ENCODE measurements around the gene ZC3H4. TPM values are rescaled to one million over a fixed set of nuclear protein-coding genes. Genes with fewer than 3 reads are reported as not detected.

Gene ZC3H4
- total and polyA plus RNA-seq, 9 of the 15 experiments (the other 6 are each of a cell fraction or from before 2014, with no cell fraction given): 2.2 to 75.6 (median 18.3) TPM

DNA sequence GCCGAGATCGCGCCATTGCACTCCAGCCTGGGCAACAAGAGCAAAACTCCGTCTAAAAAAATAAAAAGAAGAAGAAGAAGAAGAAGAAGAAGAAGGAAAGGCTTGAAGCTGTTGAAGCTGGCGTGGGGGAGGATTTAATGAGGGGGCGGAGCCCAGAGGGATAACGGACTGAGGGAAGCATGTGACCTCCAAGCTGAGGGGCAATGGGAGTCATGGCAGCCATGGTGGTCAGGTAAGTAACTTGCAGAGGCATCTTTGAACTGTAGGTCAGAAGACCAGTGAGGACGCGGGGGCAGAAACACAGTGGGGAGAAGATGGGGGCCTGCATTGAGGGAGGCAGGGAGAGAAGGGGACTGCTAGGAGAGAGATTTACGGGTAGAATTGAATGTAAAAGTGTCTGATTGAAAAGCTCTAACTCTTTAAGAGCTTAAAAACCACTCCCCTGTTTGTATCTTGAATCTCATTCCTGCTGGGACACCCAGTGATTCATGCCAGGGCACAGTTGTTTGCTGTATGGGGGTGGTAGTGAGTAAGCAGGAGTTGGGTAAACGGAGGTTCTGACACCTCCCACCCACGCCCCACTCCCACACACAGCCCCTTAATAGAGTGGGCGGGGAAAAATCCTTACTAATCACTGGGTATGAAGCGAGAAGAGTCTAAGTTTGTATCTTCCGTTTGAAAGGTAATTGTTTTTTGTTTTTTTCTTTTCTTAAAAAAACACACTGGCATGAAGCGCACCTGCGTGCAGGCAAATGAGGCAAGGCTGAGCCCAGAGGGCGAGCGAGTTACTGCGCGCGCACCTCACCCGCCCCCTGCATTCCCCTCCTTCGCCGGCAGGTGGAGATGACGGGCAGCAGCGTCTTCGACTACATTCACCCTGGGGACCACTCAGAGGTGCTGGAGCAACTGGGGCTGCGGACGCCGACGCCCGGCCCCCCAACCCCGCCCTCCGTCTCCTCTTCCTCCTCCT lies 78.2 kb downstream of the ZC3H4 start (continued):
- TF ChIP-seq, protein P1, sequence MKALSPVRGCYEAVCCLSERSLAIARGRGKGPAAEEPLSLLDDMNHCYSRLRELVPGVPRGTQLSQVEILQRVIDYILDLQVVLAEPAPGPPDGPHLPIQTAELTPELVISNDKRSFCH (CRISPR knock-in tag; IDR thresholded peaks at IDR 0.05): no peak
- TF ChIP-seq, protein P1 (tag; IDR thresholded peaks at IDR 0.05): no peak
- TF ChIP-seq KDM4B (IDR thresholded peaks at IDR 0.05; ENCODE audit: borderline replicate concordance in 2 of 2, low read depth in 1 of 2) (no peak), POLR2H (tag; IDR thresholded peaks at IDR 0.05; ENCODE audit: low read depth) (no peak; the same call in 1 of the 2 replicates), MBD2 (IDR thresholded peaks at IDR 0.05; ENCODE audit: borderline replicate concordance, low read depth) (peak; percentile 47; the same call in 1 of the 2 replicates), ZNF507 (tag; conservative IDR thresholded peaks at IDR 0.05) (no peak), ZSCAN29 (IDR thresholded peaks at IDR 0.05) (no peak), MECOM (CRISPR knock-in tag; IDR thresholded peaks at IDR 0.05) (no peak), POLR3A (IDR thresholded peaks at IDR 0.05; ENCODE audit: borderline replicate concordance, extremely low read depth, insufficient read depth, insufficient read length) (no peak), MYC (IDR thresholded peaks at IDR 0.05; ENCODE audit: low read depth, low read length) (peak; percentile 74), MYC (CRISPR knock-in tag; IDR thresholded peaks at IDR 0.05; ENCODE audit: borderline replicate concordance, low read depth) (no peak), NR2C1 (IDR thresholded peaks at IDR 0.05) (no peak; the same call in 1 of the 2 replicates), NR2C1 (tag; IDR thresholded peaks at IDR 0.05) (no peak), LCOR (CRISPR knock-in tag; IDR thresholded peaks at IDR 0.05) (0 out of 2 replicates have a peak, but pooled peaks have one; percentile 57), DDX20 (tag; IDR thresholded peaks at IDR 0.05; ENCODE audit: low read depth) (no peak), CBFA2T3 (IDR thresholded peaks at IDR 0.05) (0 out of 2 replicates have a peak, but pooled peaks have one; percentile 4), TAL1 (IDR thresholded peaks at IDR 0.05) (no peak), JUNB (CRISPR knock-in tag; conservative IDR thresholded peaks at IDR 0.05) (no peak), RAD51 (IDR thresholded peaks at IDR 0.05; ENCODE audit: borderline replicate concordance, low read depth) (peak; percentile 80), POLR2G (IDR thresholded peaks at IDR 0.05; ENCODE audit: low read depth, low read length) (peak; percentile 80), CEBPG (CRISPR knock-in tag; IDR thresholded peaks at IDR 0.05) (peak; percentile 36; the same call in 1 of the 2 replicates), CEBPG (tag; conservative IDR thresholded peaks at IDR 0.05 in 1 of 2, IDR thresholded peaks at IDR 0.05 in 1 of 2) (peak in 1 of 2 experiments; percentile 16; a peak in 1 of 4 replicates)
- TF ChIP-seq, protein P2, sequence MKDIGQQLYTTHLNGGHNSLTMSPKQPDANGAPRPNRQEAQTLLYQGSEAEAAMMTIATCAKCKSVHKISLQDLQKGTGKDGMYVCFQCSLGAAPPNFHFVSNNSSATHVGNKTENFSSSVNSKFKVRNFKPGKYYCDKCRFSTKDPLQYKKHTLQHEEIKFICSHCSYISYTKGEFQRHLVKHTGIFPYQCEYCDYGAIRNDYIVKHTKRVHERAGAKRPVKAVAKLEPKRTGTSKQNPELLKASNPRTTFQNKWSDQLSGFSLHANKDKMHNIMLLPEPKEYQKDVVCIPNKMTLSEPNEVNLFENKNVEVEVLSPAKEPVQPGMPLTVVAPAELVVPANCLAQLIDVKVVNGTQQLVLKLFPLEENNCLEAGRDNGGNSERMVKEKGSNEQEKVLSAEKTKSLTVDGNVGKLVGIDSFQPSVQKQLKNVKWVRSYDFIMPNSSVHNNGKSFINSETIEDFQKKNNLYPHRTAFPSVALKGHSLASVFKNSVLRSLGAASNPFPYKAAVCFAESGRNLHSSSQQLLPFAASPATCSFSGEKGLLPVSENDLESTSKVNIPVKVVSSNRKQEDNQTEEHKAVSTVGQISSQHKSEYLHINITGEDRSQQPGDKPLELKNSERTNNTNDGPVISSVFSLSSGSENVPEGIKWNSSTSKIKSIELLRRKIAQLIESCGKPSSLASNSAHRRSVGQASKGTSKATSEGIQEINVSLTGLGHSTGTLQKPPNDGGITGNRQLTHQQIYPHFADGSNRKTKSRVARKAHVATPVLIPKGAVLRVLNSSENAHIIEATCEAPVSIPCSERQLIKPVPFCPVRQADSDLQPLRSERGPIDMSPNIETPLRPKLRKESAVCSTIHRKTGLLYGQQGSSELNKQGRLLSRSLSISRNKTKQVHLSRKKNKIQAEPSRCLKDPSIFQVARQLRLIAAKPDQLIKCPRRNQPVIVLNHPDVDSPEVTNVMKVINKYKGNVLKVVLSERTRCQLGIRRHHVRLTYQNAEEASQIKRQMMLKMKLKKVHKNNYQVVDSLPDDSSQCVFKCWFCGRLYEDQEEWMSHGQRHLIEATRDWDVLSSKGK (CRISPR knock-in tag; IDR thresholded peaks at IDR 0.05): no peak
- TF ChIP-seq, protein P3, sequence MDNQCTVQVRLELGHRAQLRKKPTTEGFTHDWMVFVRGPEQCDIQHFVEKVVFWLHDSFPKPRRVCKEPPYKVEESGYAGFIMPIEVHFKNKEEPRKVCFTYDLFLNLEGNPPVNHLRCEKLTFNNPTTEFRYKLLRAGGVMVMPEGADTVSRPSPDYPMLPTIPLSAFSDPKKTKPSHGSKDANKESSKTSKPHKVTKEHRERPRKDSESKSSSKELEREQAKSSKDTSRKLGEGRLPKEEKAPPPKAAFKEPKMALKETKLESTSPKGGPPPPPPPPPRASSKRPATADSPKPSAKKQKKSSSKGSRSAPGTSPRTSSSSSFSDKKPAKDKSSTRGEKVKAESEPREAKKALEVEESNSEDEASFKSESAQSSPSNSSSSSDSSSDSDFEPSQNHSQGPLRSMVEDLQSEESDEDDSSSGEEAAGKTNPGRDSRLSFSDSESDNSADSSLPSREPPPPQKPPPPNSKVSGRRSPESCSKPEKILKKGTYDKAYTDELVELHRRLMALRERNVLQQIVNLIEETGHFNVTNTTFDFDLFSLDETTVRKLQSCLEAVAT (IDR thresholded peaks at IDR 0.05): no peak
